PFSK-1 (cell line): Measurements from ENCODE around the gene PEAK3.
A peak's percentile ranks its signal among the peaks of the same experiment; 100 is the strongest.

ENCODE experiments used
- FOXP2 ChIP-seq: optimal IDR thresholded peaks from 2 replicates; pipeline ENCODE3; 2011; ENCODE audit warnings: borderline replicate concordance, control low read depth, inconsistent platforms; ENCODE audit not compliant: insufficient read depth; ENCODE audit errors: extremely low read length, extremely low read depth
- POLR2AphosphoS5 ChIP-seq: IDR thresholded peaks from 2 replicates; pipeline ENCODE4 v1.6.1; 2012; ENCODE audit warnings: low read depth, mild to moderate bottlenecking, control low read depth, low read length, moderate library complexity
- SIN3A ChIP-seq: IDR thresholded peaks from 2 replicates; pipeline ENCODE4 v1.6.1; 2012; ENCODE audit warnings: mild to moderate bottlenecking, low read length, moderate library complexity, borderline replicate concordance; ENCODE audit not compliant: insufficient read depth
- TAF1 ChIP-seq: IDR thresholded peaks from 2 replicates; pipeline ENCODE4 v1.6.1; 2012; ENCODE audit warnings: low read length, control low read depth, borderline replicate concordance; ENCODE audit not compliant: insufficient read depth
- TF ChIP-seq, protein P1 (sequence below), 2 experiments: IDR thresholded peaks; 2 replicates each; pipeline versions ENCODE4 v1.6.1 to v1.8.0; 2011 to 2012; ENCODE audit warnings: low read depth in 2 of 2, low read length in 2 of 2, control low read depth in 1 of 2, inconsistent platforms in 1 of 2, mild to moderate bottlenecking in 1 of 2, moderate library complexity in 1 of 2; ENCODE audit not compliant: insufficient read depth in 1 of 2

PEAK3 gene

DNA sequence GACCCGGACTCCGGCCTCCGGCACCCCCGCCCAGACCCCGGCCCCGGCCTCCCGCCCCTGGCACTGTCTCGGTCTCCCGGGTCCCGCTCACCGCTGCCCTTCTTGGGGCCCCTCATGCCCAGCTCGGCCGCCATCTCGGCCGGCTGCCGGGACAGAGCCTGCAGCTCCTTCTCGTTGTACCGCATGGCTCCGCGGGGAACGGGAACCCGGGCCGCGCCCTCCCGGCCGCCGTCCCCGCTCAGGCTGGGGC lies 46.0 kb downstream of the PEAK3 start:
- TF ChIP-seq, protein P1, sequence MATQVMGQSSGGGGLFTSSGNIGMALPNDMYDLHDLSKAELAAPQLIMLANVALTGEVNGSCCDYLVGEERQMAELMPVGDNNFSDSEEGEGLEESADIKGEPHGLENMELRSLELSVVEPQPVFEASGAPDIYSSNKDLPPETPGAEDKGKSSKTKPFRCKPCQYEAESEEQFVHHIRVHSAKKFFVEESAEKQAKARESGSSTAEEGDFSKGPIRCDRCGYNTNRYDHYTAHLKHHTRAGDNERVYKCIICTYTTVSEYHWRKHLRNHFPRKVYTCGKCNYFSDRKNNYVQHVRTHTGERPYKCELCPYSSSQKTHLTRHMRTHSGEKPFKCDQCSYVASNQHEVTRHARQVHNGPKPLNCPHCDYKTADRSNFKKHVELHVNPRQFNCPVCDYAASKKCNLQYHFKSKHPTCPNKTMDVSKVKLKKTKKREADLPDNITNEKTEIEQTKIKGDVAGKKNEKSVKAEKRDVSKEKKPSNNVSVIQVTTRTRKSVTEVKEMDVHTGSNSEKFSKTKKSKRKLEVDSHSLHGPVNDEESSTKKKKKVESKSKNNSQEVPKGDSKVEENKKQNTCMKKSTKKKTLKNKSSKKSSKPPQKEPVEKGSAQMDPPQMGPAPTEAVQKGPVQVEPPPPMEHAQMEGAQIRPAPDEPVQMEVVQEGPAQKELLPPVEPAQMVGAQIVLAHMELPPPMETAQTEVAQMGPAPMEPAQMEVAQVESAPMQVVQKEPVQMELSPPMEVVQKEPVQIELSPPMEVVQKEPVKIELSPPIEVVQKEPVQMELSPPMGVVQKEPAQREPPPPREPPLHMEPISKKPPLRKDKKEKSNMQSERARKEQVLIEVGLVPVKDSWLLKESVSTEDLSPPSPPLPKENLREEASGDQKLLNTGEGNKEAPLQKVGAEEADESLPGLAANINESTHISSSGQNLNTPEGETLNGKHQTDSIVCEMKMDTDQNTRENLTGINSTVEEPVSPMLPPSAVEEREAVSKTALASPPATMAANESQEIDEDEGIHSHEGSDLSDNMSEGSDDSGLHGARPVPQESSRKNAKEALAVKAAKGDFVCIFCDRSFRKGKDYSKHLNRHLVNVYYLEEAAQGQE (IDR thresholded peaks at IDR 0.05; ENCODE audit: insufficient read depth in 1 of 2, low read depth in 2 of 2, low read length in 2 of 2), result 0 out of 4 replicates have a peak, but pooled peaks of 1 of the 2 experiments have one; percentile 22
- no peak; the same call in 1 of the 2 replicates for TF ChIP-seq POLR2AphosphoS5

DNA sequence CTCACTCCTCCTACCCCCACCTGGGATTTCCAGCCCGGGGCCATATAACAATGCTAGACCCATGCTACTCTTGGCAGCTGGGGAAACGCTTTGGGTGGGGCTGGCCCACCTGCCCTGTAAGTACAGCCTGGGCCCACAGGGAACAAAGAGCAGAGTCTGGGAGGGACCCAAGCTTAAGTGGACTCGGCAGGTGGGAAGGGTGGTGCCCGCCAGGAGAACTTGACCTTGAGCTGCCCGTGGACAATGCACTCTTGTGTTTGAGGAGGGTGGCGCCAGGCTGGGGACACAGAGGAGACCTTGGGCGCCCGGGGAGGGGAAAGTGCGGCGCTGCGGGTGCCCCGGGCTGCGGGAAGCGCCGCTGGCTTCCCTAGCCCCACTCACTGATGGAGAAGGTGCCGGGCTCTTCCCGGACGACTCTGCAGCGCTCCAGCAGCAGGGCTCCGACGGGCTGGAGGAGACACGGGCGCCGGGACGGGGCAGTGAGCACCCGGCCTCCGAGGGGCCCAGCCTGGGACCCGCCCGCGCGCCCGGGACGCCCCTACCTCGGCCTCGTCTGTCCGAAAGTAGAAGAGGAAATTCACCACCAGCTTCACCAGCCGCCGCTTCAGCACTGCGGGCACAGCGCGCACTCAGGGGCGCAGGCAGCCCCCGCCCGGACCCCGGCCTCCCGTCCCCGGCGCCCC lies 46.5 kb downstream of the PEAK3 start:
- TF ChIP-seq FOXP2 (no peak), TAF1 (no peak), SIN3A (peak; percentile 49; the same call in 1 of the 2 replicates), POLR2AphosphoS5 (no peak)
- TF ChIP-seq, protein P1 (IDR thresholded peaks at IDR 0.05; ENCODE audit: insufficient read depth in 1 of 2, low read depth in 2 of 2, low read length in 2 of 2), result no peak

DNA sequence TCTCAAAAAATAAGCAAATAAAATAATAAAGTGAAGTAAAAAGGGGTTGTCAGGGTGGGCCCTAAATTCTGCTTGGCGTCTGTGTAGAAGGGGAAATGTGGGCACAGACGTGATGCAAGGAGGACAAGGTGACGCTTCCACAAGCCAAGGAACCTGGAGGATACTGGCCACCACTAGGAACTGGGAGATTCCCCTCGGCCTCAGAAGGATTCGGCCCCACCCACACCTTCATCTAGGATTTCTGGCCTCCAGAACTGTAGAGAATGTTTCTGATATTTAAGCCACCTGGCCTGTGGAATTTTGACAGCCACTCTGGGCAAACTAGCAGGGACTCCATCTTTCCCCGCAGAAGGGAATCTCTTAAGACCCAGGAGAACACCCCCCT lies 47.0 kb downstream of the PEAK3 start:
- no peak for TF ChIP-seq POLR2AphosphoS5
- no peak for TF ChIP-seq SIN3A
- no peak for TF ChIP-seq TAF1
- TF ChIP-seq, protein P1 (IDR thresholded peaks at IDR 0.05; ENCODE audit: insufficient read depth in 1 of 2, low read depth in 2 of 2, low read length in 2 of 2), result no peak
- TF ChIP-seq FOXP2, result no peak

DNA sequence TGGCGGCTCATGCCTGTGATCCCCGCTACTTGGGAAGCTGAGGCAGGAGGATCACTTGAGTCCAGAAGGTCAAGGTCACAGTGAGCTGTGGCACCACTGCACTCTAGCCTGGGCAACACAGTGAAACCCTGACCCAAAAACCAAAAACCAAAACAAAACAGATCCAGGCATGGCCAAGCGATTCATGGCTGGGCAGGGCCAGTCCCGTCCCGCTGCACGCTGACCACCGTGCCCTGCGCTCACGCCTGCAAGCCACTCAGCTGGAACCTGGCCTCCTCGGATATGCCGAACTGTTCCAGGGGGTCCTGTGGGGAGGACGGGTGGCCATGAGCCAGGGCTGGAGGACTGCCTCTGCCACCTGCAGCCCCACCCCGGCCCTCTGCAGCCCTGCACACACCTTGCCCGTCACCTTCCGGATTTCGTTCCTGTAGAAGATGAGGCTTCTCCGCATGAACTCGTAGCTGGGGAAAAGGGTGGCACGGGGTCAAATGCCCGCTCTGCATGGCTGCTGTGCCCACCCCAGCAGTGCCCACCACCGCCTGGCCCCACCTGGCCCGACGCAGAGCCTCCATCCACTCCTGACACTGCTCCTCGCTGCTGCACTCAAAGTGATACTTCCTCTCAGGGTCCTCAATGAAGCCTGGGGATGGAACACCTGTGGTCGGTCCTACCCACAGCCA lies 48.2 kb downstream of the PEAK3 start:
- TF ChIP-seq SIN3A, result no peak
- TF ChIP-seq TAF1, result no peak
- TF ChIP-seq, protein P1 (IDR thresholded peaks at IDR 0.05; ENCODE audit: insufficient read depth in 1 of 2, low read depth in 2 of 2, low read length in 2 of 2), result no peak
- TF ChIP-seq POLR2AphosphoS5, result no peak
- no peak for TF ChIP-seq FOXP2
